ENCODE measurements around the gene VPS13D.

Gene VPS13D

DNA sequence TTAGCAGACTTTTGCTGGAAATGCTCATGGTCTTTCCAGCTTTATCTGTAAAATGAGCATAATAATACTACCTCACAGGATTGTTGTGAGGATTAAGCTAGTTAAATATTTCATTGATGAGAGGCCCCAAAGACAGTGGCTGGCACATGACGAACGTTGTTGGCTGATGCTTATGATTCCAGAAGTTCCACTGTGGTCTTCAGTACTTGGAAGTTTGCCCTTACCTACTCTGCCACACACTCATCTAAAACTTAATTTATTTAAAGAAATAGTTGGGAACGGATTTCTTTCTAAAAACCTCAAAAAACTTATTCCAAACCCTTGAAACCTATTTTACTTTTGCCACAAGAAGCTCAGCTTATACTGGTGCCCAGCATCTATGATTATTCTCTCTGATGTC is 217.5 kb downstream of the VPS13D start:
- no peak for TF ChIP-seq EZH2 (IDR thresholded peaks at IDR 0.05; ENCODE audit: borderline replicate concordance, low read length)
- TF ChIP-seq, protein P1, sequence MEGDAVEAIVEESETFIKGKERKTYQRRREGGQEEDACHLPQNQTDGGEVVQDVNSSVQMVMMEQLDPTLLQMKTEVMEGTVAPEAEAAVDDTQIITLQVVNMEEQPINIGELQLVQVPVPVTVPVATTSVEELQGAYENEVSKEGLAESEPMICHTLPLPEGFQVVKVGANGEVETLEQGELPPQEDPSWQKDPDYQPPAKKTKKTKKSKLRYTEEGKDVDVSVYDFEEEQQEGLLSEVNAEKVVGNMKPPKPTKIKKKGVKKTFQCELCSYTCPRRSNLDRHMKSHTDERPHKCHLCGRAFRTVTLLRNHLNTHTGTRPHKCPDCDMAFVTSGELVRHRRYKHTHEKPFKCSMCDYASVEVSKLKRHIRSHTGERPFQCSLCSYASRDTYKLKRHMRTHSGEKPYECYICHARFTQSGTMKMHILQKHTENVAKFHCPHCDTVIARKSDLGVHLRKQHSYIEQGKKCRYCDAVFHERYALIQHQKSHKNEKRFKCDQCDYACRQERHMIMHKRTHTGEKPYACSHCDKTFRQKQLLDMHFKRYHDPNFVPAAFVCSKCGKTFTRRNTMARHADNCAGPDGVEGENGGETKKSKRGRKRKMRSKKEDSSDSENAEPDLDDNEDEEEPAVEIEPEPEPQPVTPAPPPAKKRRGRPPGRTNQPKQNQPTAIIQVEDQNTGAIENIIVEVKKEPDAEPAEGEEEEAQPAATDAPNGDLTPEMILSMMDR (IDR thresholded peaks at IDR 0.05; ENCODE audit: low read length): no peak
- Histone ChIP-seq H3K27ac (ENCODE audit: low read depth, low read length, poor library complexity, severe bottlenecking) (no peak overlapping the region), H3K9ac (ENCODE audit: low read length) (no peak overlapping the region), H3F3A (ENCODE audit: insufficient read depth, low read length) (no peaks in the 10 kb centered on the region), H3K36me3 (ENCODE audit: insufficient read depth, low read length) (no peaks in the 10 kb centered on the region), H3K9me2 (ENCODE audit: low read depth, low read length) (no peaks in the 10 kb centered on the region), H3K4me3 (ENCODE audit: low read depth, low read length, poor library complexity, severe bottlenecking) (no peak overlapping the region), H2AFZ (ENCODE audit: low read length) (no peak overlapping the region), H4K20me1 (ENCODE audit: insufficient read depth, low read length) (no peaks in the 10 kb centered on the region), H3K27me3 (ENCODE audit: insufficient read depth, low read length) (no peaks in the 10 kb centered on the region), H3K4me1 (ENCODE audit: insufficient read depth, low read length, severe bottlenecking) (peaks cover 4% of the 10 kb centered on the region), H3K9me3 (ENCODE audit: low read length) (no peaks in the 10 kb centered on the region), H3K79me2 (ENCODE audit: insufficient read depth, low read length) (no peaks in the 10 kb centered on the region), H3K4me2 (ENCODE audit: low read length) (no peak overlapping the region)

DNA sequence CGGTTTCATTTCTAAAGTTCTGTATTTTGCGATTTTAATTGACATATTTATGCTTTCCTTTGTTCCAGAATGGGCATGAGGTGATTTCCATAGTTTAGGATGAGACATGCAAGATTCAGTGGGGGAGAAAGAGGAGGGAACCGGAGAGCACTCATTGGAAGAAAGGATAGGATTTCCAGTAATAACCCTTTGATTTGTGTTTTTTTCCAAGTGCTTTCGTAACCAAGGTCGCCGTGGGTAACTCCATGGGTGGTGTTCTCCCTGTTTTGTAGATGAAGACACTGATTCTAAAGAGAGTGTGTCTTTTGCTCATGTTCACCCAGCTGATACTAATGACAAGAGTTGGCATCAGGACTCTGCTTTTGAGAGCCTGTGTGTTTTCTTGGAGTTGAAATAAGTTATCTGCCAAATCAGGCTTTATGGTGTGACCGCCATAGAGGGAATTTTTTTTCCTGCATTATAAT is 218.1 kb downstream of the VPS13D start:
- Histone ChIP-seq H2AFZ (ENCODE audit: low read length) (no peak overlapping the region), H3K27me3 (ENCODE audit: insufficient read depth, low read length) (no peaks in the 10 kb centered on the region), H3K9ac (ENCODE audit: low read length) (no peak overlapping the region), H4K20me1 (ENCODE audit: insufficient read depth, low read length) (no peaks in the 10 kb centered on the region), H3K27ac (ENCODE audit: low read depth, low read length, poor library complexity, severe bottlenecking) (no peak overlapping the region), H3F3A (ENCODE audit: insufficient read depth, low read length) (no peaks in the 10 kb centered on the region), H3K9me3 (ENCODE audit: low read length) (no peaks in the 10 kb centered on the region), H3K4me2 (ENCODE audit: low read length) (no peak overlapping the region), H3K4me1 (ENCODE audit: insufficient read depth, low read length, severe bottlenecking) (peaks cover 4% of the 10 kb centered on the region), H3K9me2 (ENCODE audit: low read depth, low read length) (no peaks in the 10 kb centered on the region), H3K36me3 (ENCODE audit: insufficient read depth, low read length) (no peaks in the 10 kb centered on the region), H3K4me3 (ENCODE audit: low read depth, low read length, poor library complexity, severe bottlenecking) (no peak overlapping the region), H3K79me2 (ENCODE audit: insufficient read depth, low read length) (no peaks in the 10 kb centered on the region)
- TF ChIP-seq, protein P1 (IDR thresholded peaks at IDR 0.05; ENCODE audit: low read length): no peak
- TF ChIP-seq EZH2 (IDR thresholded peaks at IDR 0.05; ENCODE audit: borderline replicate concordance, low read length): no peak

DNA sequence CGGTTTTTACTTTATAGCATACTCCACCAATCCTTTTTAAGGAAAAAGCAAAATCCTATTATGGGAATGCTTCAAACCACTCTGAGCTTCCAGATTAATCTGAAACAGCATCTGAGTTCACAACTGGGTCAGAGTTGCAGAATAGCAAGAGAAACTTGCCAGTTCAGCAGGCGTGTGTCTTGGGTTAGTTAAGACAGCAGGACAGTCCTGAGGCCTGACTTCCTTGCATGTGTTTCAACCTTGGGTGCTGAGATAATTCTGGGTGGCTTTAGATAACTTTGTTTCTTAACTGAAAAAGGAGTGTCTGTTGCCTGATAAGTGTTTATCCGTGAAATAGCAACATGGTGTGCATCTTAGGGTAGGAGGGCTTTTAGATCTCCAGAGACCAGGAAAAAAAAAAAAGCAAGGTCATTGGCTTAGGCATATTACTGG is 218.9 kb downstream of the VPS13D start:
- H3K36me3 ChIP-seq (ENCODE audit: insufficient read depth, low read length): no peaks in the 10 kb centered on the region
- no peaks in the 10 kb centered on the region for H3K9me2 ChIP-seq (ENCODE audit: low read depth, low read length)
- peaks cover 4% of the 10 kb centered on the region for H3K4me1 ChIP-seq (ENCODE audit: insufficient read depth, low read length, severe bottlenecking)
- no peak for TF ChIP-seq EZH2 (IDR thresholded peaks at IDR 0.05; ENCODE audit: borderline replicate concordance, low read length)
- TF ChIP-seq, protein P1 (IDR thresholded peaks at IDR 0.05; ENCODE audit: low read length): no peak
- H3K4me2 ChIP-seq (ENCODE audit: low read length): no peak overlapping the region
- no peaks in the 10 kb centered on the region for H3K27me3 ChIP-seq (ENCODE audit: insufficient read depth, low read length)
- no peak overlapping the region for H3K9ac ChIP-seq (ENCODE audit: low read length)
- no peak overlapping the region for H3K4me3 ChIP-seq (ENCODE audit: low read depth, low read length, poor library complexity, severe bottlenecking)
- no peaks in the 10 kb centered on the region for H3K9me3 ChIP-seq (ENCODE audit: low read length)
- H2AFZ ChIP-seq (ENCODE audit: low read length): no peak overlapping the region
- H3F3A ChIP-seq (ENCODE audit: insufficient read depth, low read length): no peaks in the 10 kb centered on the region
- no peaks in the 10 kb centered on the region for H3K79me2 ChIP-seq (ENCODE audit: insufficient read depth, low read length)
- H3K27ac ChIP-seq (ENCODE audit: low read depth, low read length, poor library complexity, severe bottlenecking): no peak overlapping the region
- no peaks in the 10 kb centered on the region for H4K20me1 ChIP-seq (ENCODE audit: insufficient read depth, low read length)
